DMS 273 (cell line): ENCODE results near the gene DMKN.

Source experiments
- DNase-seq: peaks from one replicate; lab custom pipeline; 2025; ENCODE audit not compliant: unreplicated experiment; lab: John Stamatoyannopoulos, UW

Gene DMKN

DNA sequence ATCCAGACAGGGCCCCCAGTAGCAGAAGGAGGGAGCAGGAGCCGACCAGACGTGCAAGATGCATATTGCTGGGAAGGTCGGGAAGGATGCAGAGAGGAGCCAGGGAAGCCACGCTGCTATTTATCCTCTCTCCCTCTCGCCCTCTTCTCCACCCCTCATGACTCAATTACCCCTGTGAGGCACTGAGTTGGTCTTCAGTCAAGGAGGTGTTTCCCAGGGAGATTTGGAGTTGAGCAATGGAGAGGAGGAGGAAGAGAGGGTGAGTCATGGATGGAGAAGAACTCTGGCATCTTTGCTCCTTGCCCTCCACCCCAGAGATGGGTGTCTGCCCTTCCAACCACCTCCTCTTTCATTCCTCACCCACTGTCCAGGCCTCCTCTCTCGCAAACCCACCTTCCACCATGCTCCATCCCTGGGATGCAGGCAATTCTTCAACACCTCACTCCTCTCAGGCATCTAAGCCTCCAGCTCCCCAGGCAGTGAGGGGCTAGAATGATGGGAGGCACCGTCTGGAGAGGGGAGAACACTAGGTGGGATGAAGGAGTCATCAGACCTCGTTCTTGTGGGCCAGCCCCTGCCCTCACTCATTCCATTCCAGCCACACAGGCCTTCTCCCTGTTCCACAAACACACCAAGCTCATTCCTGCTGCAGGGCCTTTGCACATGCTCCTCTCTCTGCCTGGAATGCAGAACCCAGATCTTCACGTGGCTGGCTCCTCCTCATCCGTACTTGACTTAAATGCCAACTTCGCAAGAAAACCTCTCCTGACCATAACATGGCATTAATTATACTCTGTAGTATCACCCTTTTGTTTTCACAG is 15.0 kb upstream of the DMKN start, which contains the start of gene SBSN:
Gene SBSN (minus strand): TSS at position 94 of the 821 bp plus-strand sequence. CDS start 30 bp downstream, at position 64.
- no peak for DNase-seq

DNA sequence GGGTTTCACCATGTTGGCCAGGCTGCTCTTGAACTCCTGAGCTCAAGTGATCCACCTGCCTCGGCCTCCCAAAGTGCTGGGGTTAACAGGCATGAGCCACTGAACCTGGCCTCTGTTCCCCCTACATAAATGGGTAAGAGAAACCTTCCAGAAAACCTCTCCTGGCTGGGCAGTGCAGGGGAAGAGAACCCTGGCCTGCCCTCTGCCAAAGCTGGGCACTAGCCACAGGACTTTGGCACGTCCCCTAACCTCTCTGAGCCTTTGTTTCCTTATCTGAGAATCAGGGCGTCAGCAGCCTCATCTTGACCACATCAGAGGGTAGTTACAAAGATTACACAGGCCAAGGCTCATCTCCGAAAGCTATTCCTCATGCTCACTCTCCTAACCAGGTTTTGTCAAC is 12.4 kb upstream of the DMKN start:
- DNase-seq: no peak

DNA sequence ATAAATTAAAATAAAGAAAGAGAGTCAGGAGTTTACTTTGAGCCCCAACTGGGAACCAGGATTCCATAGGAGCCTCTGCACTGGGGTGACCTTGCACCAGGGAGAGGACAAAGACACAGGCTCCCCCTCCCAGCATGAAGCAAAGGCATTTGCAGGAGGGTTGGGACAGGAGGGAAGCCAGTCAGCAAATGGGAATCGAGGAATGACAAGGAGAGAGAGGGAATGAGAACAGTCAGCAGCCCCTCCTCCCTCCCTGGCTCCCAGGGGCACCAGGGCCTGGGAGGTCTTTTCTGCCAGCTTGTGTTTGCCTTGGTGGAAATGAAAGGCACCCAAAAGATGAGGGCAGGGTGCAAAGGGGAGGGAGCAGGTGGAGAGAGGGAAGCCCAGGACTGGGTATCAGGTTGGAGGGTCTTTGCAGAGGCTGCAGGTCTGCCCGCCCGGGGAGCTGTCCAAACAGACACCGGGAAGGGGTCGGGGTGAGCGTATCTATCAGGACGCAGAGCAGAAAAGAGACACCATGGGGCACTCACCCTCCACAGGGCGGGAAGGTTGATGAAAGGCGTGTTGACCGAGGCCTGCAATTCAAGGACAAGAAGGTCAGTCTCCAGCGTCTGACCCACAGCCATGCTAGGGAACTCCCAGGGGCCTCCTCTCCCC is 10.9 kb upstream of the DMKN start:
- no peak for DNase-seq

DNA sequence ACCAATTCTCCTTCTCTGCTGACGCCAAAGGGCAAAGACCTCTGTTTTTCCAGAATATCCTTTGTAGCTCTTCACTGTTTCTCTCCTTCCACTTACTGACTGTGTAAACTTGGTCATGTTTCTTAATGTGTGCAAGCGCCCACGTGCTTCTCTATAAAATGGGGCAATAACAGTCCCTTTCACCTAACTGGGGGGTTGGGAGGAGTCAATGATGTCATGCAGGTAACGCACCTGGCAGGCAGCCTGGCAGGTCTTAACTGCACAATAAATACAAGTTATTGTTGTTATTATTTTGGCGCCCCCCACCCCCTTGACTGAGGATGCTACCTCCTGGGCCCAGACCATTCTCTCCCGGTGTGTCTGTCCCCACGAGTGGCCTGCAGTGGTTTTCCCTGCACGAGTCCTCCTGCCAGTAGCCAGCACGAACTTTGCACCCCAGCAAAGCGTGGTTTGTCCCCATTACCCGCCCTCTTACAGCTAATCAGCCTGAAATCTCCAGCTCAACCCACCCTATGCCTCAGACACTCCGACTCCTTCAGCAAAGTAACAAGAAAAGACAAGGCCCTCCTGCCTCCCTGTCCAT is 9.4 kb upstream of the DMKN start:
- no peak for DNase-seq

DNA sequence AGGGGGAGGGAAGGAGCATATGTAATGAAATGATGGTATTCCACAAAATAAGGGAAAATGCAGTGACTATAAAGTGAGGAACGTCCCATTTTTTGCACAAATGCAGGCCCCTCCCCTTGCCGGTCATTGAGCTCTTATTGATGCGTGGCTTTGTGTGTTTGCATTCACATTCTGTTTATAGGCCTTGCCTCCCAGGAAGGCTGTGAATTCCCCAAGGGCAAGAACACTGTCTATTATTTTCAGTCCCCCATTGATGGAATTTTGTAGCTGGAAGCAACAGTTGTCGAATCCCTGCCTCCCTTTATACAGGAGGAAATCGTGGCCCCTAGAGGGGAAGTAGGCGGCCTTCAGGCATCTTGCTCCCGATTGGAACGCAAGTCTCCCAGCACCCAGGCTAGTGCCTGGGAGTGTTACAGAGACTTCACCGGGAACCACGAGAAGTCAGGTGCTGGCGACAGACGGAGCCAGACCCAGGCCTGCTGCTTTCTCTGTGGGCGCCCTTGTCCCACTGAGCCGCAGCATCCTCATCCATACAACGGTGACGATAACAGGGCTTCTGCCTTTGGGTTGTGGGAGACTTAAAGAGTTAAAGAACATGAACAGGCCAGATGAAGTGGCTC is 7.8 kb upstream of the DMKN start:
- DNase-seq: no peak

DNA sequence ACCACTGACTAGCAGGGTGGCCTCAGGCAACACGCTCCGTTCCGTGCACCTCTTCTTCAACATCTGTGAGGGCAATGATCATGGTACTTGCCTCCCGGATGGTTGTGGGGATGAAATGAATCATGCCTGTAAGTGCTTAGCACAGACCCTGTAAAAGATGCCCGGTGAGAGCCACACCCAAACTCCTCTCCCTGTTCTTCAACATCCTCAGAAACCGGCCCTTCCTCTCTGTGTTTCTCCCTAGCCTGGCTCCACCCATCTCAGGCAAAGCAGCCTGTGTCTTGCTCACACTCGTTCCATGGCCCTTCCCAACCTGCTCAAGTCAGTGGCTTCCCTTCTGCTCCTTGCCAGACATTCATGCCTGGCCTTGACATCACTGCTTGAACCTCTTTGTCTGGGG is 5.8 kb upstream of the DMKN start:
- DNase-seq: no peak

DNA sequence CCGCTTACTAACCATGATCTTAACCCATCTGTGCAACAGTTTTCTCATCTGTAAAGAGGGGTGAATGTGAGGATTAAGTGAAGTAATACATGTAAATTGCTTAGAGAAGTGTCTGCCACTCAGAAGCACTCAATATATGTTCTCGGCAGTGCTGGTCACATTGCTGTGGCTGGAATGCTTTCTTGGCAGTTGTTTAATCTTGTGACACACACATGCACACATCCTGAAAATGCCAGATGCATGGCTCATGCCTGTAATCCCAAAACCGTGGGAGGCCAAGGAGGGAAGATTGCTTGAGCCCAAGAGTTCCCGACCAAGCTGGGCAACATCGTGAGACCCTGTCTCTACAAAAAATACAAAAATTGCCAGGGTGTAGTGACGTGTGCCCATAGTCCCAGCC is 4.9 kb upstream of the DMKN start:
- no peak for DNase-seq

DNA sequence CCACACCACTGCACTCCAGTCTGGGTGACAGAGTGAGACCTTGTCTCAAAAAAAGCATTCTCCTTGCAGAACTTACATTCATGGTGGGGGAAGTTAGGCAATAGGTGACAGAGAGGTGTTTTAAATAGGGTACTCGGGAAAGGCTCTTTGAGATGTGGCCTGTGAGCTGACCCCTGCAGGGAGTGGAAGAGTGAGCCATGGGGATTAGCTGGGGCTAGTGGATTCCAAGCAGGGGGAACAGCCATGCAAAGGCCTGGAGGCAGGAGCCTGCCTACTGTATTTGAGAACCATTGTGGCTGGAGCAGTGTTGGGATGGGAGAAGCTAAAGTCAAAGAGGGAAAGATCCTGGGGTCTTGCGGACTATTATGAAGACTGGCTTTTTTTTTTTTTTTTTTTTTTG is 3.9 kb upstream of the DMKN start:
- no peak for DNase-seq

DNA sequence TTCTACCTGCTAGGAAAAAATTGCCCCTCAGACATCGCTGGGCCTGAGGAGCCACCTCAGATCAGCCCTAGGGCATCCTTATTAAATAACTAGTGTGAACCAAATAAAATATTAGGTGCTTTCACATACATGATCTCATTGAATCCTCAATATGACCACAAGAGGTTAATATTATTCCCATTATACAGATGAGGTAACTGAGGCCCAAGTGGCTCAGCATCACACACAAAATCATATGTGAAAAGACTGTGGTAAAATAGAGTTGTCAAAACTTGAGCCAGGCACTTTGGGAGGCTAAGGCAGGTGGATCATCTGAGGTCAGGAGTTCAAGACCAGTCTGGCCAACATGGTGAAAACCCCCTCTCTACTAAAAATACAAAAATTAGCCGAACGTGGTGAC is 2.9 kb upstream of the DMKN start:
- DNase-seq: no peak

DNA sequence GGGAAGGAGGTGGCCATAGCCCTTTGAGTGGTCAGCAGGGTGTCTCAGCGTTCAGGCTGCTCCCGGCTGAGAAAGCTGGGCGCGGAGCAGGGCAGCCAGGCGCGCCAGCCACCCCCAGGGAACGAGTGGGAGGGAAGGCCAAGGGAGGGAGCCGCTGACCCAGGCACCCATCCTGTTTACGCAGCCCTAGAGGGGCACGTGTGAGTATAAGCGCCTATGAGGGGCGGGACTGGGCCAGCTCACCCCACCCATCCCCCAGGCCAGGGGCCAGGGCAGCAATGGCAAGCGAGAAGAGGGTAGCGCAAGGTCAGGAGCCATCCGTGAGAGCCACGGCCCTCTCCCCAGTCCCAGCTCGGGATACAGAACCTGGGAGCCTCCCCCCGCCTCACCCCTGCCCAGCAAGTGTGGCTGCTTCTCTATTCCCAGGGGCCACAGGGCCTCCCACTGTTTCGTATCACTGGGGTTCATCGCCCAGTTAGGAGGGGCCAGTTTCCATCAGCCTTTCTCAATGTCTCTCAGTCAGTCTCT is 897 bp upstream of the DMKN start:
- no peak for DNase-seq

DNA sequence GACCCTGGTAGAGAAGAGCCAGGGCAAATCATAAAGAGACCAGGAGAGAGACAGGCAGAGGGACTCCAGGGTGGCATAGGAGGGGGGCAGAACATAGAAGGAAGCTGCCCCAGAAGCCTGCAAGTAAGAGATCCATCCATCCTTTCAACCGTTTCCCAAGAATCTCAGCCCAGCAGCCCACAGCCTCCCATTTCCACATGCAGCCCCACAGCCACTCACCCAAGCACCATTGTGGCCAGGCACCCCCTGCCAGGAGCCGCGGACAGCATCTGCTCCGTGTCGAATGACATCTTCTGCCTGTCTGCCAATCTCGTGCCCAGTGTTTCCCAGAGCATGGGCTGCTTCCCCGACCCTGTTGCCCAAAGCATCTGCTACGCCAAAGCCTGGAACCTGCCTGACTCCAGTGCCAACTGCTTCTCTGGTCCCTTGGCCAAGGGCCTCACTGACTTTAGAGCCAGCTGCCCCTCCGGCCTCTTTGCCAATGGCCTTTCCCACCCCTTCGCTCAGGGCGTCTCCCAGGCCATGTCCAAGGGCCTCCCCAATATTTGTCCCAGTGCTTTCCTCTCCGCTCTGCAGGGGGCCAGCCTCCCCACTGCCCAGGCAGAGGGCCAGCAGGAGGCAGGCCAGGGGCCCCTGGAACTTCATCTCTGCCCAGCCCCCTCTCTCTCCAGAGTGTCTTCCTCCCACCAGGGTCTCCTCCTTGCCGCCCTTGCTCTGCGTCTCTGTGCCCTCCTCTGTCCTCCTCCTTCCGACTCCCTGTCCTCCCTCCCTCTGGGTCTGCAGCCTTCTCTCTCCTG is 420 bp downstream of the DMKN start:
- DNase-seq: peak; percentile 73

DNA sequence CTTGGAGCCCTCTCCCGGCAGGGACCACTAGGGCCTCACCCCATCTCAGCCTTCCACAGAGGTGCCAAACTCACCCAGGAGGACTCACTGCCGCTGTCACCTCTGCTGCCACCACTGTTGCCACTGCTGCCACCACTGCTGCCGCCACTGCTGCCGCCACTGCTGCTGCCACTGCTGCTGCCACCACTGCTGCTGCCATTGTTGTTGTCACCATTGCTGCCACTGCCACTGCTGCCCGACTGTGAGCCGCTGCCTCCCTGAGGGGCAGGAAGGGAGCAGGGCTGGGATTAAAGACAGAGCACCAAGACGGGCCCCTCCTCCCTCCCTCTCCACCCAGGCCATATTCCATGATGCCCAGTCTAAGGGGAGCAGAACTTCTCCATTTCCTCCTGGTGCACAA is 2.1 kb downstream of the DMKN start:
- DNase-seq: no peak

DNA sequence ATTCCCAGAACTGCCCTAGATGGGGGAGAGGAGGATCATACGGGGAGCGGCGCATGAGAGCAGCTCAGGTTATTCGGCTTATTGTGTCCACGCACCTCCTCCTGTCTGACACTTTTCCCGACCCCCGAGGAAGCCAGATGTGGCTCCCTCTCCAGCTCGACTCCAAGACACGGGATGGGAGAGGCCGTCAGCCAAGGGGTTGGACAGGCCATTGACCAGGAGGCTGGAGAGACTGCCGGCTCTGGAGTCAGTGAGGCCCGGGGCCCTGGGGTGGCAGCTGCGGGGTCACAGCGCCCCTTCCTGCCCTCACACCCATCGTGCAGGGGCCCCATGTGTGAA is 2.9 kb downstream of the DMKN start:
- DNase-seq: no peak

DNA sequence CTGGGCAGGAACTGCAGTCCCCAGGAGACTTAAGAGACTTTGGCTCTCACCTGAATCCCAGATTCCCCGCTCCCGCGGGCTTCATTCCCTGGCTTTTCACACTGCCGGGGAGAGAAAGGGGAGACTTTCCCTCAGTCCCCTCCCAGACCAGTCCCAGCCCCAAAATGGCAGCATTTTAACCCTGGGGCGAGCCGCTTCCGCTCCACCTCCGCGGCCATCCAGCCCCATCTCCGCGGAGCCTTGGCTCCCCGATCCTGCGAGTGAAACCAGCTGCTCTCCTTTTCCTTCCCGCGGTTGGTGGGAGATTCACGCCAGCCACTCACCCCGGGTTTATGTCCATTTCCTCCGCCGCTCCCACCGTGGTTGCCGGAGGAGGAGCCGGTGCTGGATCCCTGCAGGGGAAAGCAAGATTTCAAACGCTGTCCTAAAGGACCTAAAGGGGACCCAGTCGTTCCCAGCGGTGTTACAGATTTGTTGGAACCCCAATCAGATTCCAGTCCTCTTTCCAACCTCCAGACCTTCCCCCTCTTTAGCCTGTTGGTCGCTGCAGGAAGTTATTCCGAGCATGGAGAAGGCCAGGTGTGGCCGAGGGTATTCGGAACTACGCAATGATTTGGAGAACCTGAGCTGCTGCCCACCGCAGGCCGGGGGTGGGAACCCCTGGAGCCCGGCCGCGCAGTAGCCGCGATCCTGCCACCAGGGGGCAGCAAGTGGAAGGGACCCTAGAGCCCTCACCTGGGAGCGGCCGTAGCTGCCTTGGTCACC is 3.4 kb downstream of the DMKN start:
- peak; percentile 81 for DNase-seq

DNA sequence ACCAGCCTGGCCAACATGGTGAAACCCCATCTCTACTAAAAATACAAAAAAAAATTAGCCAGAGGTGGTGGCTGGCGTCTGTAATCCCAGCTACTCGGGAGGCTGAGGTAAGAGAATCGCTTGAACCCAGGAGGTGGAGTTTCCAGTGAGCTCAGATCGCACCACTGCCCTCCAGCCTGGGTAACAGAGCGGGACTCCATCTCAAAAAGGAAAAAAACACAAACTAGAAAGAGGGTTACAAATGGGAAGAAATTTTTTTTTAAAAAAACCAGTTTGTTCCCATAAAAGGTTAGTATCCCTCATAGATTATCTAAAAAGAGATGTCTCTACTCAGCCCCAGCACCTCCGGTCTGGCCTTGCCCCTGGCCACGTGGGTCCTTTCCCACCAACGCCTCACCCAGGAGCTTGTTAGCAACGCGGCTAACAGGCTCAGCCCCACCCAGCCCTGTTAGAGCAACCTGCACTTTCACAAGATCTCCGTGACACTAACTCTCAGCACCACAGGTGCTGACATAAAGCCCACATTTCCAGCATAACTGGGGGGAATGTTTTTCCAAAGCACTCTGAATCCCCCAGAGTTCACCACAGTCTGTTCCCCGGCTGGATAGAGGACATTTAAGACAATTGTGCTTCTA is 4.3 kb downstream of the DMKN start:
- DNase-seq: peak; percentile 24

DNA sequence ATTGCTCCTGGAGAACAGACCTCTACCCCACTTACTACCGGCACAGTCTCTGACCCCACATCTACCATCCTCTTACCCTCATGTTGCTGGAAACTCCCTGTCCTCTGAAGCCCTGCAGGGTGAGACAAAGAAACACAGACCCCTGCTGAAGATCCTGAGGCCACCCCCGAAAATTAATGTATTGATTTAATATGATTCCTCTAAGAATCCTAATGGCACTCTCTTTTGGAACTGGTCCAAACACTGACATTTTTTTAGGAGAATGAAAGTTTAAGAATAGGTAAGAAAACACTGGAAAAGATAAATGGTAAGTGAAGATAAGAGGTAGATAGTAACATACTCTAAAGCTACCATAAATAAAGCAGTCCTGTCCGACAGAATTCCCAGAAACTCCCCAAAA is 5.3 kb downstream of the DMKN start:
- DNase-seq: no peak

DNA sequence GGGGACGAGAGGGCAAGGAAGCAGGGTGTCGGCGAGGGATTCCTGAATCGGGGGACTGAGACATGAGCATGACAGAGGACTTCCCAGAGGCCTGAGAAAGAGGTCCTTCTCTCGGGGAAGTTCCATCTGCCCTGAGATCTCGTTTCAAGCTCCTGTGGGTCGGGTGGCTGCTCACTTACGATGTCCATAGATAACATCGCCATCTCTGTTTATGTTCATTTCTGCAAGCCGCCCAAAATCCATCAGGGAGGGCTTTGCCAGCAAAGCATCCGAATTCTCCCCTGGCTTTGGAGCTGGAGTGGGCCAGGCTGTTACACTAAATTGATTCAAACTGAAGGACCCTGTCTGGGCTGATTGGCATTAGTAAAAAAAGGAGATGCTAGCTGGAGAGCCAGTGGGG is 5.9 kb downstream of the DMKN start:
- DNase-seq: no peak

DNA sequence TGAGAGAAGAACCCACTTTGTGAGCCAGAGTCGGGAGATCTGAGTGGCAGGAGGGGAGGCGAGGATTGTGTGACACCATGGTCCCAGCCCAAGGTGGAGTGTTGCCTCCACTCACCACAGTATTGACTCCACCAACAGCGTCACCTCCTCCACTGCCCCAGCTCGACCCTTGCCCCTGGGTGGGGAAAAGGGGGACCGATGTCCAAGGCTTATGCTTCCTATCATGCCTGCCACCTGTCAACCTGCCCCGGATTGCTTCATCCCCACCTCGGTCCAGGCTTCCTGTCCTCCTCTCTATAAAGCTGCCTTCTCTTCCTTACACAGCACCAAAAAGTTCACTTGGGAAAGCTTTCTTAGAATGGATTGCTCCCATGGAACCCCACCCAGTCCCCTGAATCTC is 7.4 kb downstream of the DMKN start:
- no peak for DNase-seq

DNA sequence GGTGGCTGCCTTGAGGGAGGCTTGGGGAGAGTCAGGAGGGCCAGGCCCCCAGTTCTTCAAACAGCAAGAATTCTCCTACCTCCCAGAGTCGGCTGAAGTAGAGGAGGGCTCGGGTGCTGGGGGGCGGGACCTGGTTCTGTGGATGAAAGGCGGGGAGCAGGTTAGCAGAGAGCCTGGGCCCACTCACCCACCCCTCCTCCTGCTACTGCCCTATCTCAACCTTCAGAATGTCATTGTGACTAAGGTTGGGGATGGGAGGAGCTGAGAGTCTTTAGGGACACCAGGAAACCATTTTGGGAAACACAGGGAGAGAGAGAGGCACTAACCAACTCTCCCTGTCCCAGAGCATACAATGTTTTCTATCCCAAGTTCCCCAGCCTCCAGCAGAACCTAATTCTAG is 10.7 kb downstream of the DMKN start:
- DNase-seq: no peak

DNA sequence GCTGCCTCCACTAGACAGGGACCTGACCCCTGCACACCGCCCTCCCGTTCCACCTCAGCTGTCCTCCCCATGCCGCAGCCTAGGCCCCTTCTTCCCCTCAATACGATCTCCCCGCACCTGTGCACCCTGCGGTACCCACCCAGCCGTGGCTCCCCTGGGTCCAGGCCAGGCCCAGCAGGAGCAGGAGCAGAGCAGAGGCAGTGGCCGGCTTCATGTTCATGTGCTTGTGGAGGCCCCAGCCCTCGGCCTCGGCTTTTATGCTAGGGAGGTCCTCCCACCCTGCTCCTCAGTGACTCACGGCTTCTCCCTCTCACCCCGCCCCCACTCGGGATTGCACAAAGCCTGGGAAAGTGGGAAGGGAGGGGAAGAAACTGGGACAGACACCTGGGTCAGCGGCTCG is 11.8 kb downstream of the DMKN start:
- DNase-seq: no peak
